Ascending aorta (tissue), 2 donors: ENCODE data around the gene CFAP97. TPM values are rescaled to one million over a fixed set of nuclear protein-coding genes. Genes with fewer than 3 reads are reported as not detected.

Source experiments
- DNase-seq, 2 donors: peaks; one replicate each; pipeline ENCODE4 v3.0.0-alpha.2; 2019; ENCODE audit warnings: low spot score in 2 of 2
- H3K27ac ChIP-seq, 2 donors: fragments of 200-600 bp; sonication (generic); one replicate each; pipeline ENCODE4 v1.5.1; 2016 to 2017; ENCODE audit warnings: mild to moderate bottlenecking in 1 of 2
- H3K27me3 ChIP-seq: fragments of 200-600 bp; sonication (generic); one replicate; pipeline ENCODE4 v1.5.1; 2017
- H3K36me3 ChIP-seq, 2 donors: fragments of 200-600 bp; sonication (generic); one replicate each; pipeline ENCODE4 v1.5.1; 2016
- H3K4me1 ChIP-seq, 2 donors: fragments of 200-600 bp; sonication (generic); one replicate each; pipeline ENCODE4 v1.5.1; 2016 to 2017; ENCODE audit warnings: mild to moderate bottlenecking in 1 of 2
- H3K4me3 ChIP-seq, 2 donors: fragments of 200-600 bp; sonication (generic); one replicate each; pipeline ENCODE4 v1.5.1; 2016 to 2017; ENCODE audit warnings: mild to moderate bottlenecking in 1 of 2
- H3K9me3 ChIP-seq, 2 donors: fragments of 200-600 bp; sonication (generic); one replicate each; pipeline ENCODE4 v1.5.1; 2016
- CTCF ChIP-seq, 3 experiments: fragments of 200-600 bp in 2 of 3; fragments of 450-650 bp in 1 of 3; sonication (generic) in 2 of 3; IDR thresholded peaks; one replicate each; pipeline ENCODE4 v1.5.1; 2016 to 2019; ENCODE audit warnings: antibody characterized with exemption in 3 of 3, mild to moderate bottlenecking in 1 of 3, moderate library complexity in 1 of 3
- intact Hi-C: fragments of 100-400 bp; cut with DNase I; formaldehyde crosslinking; loops from one replicate; pipeline ENCODE4 v1.15.1; 2023
- total RNA-seq: library from RNA; depleted of rRNA; stranded (reverse); fragments of >200 nt; gene quantifications from one replicate; pipeline ENCODE4 v1.1.0, GENCODE V29; 2016

The CFAP97 gene
- total RNA-seq, 1 donor from 2014 or later: 27.7 TPM

GRCh38 chr4:185194924-185195888 is 8.6 kb downstream of the CFAP97 start:
- H3K4me1 ChIP-seq: peaks cover 0 to 2% of the 10 kb centered on the region in 2 donors
- H3K36me3 ChIP-seq: peaks cover 0 to 6% of the 10 kb centered on the region in 2 donors
- TF ChIP-seq CTCF (IDR thresholded peaks at IDR 0.05): no peak
- H3K9me3 ChIP-seq: no peaks in the 10 kb centered on the region
- DNase-seq: peak in 1 of 2 donors; percentile 13
- no peak overlapping the region for H3K4me3 ChIP-seq
- intact Hi-C loops: no loop called here
- no peaks in the 10 kb centered on the region for H3K27me3 ChIP-seq
- H3K27ac ChIP-seq: peak overlapping the region in 1 of 2 donors; percentile 22

- no peak overlapping the region for H3K27ac ChIP-seq
- no peak for DNase-seq
- peaks cover 11 to 16% of the 10 kb centered on the region in 2 donors for H3K36me3 ChIP-seq
- peaks cover 0 to 3% of the 10 kb centered on the region in 2 donors for H3K4me1 ChIP-seq
- H3K27me3 ChIP-seq: no peaks in the 10 kb centered on the region
- no peak overlapping the region for H3K4me3 ChIP-seq
- no peak for TF ChIP-seq CTCF (IDR thresholded peaks at IDR 0.05)
- intact Hi-C loops: no loop called here
- H3K9me3 ChIP-seq: no peaks in the 10 kb centered on the region
Measured at GRCh38 chr4:185192059-185192458, 11.7 kb downstream of the CFAP97 start.

GRCh38 chr4:185190306-185190856 is 13.4 kb downstream of the CFAP97 start:
- TF ChIP-seq CTCF (IDR thresholded peaks at IDR 0.05): no peak
- peaks cover 11 to 16% of the 10 kb centered on the region in 2 donors for H3K36me3 ChIP-seq
- no peak overlapping the region for H3K4me3 ChIP-seq
- no peak overlapping the region for H3K27ac ChIP-seq
- DNase-seq: no peak
- intact Hi-C loops: no loop called here
- peaks cover 0 to 3% of the 10 kb centered on the region in 2 donors for H3K4me1 ChIP-seq
- H3K27me3 ChIP-seq: no peaks in the 10 kb centered on the region
- no peaks in the 10 kb centered on the region for H3K9me3 ChIP-seq

- peaks cover 0 to 3% of the 10 kb centered on the region in 2 donors for H3K4me1 ChIP-seq
- H3K27ac ChIP-seq: no peak overlapping the region
- no peak for DNase-seq
- H3K36me3 ChIP-seq: peaks cover 11 to 16% of the 10 kb centered on the region in 2 donors
- no peak overlapping the region for H3K4me3 ChIP-seq
- intact Hi-C loops: loop anchor here (10.0 kb wide), 1 partner anchor 845 kb away; no protein-coding TSS in a partner anchor
- no peaks in the 10 kb centered on the region for H3K9me3 ChIP-seq
- H3K27me3 ChIP-seq: no peaks in the 10 kb centered on the region
- TF ChIP-seq CTCF (IDR thresholded peaks at IDR 0.05): no peak
Measured at GRCh38 chr4:185189606-185190305, 14.0 kb downstream of the CFAP97 start.

GRCh38 chr4:185186769-185187168 is 17.0 kb downstream of the CFAP97 start:
- intact Hi-C loops: loop anchor here (10.0 kb wide), 1 partner anchor 848 kb away; no protein-coding TSS in a partner anchor
- Histone ChIP-seq H3K27me3 (no peaks in the 10 kb centered on the region), H3K4me1 (peaks cover 0 to 14% of the 10 kb centered on the region in 2 donors), H3K36me3 (peaks cover 11 to 16% of the 10 kb centered on the region in 2 donors), H3K4me3 (no peak overlapping the region), H3K27ac (no peak overlapping the region), H3K9me3 (no peaks in the 10 kb centered on the region)
- no peak for DNase-seq
- no peak for TF ChIP-seq CTCF (IDR thresholded peaks at IDR 0.05)
